Measurements from ENCODE around the gene MDN1. TPM values are rescaled to one million over a fixed set of nuclear protein-coding genes. Genes with fewer than 3 reads are reported as not detected.

The MDN1 gene
- total and polyA plus RNA-seq, 2 of the 4 experiments (the other 2 are of a cell fraction): 7.7 to 26.7 TPM

DNA sequence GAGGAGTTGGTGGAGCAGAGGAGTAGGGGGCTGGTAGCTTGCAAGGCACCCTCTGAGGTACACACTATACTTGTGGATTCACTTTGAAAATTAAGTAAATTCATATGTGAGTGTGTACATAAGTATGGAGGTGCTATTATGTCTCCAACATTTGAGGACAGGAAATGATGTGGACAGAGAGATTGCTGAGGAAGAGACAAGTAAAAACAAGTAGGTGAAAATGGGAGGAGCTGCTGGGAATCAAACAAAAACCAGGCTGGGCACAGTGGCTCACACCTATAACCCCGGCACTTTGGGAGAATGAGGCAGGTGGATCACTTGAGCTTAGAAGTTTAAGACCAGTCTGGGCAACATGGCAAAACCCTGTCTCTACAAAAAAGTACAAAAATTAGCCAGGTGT lies 111.8 kb downstream of the MDN1 start:
- Histone ChIP-seq H3K23ac (ENCODE audit: low read depth, low read length) (no peak overlapping the region), H3K4ac (ENCODE audit: low read depth, low read length) (no peak overlapping the region), H4K20me1 (ENCODE audit: insufficient read depth, low read length) (no peaks in the 10 kb centered on the region), H3K36me3 (ENCODE audit: control insufficient read depth, insufficient read depth, low read length) (peaks cover 18% of the 10 kb centered on the region), H3K9me3 (ENCODE audit: control insufficient read depth, insufficient read depth, low read length) (no peaks in the 10 kb centered on the region), H4K91ac (ENCODE audit: insufficient read depth, low read depth, low read length) (no peak overlapping the region), H2AFZ (replicated peaks; ENCODE audit: low read length, poor library complexity) (no peak overlapping the region), H2BK15ac (ENCODE audit: low read depth, low read length) (no peak overlapping the region), H4K8ac (ENCODE audit: low read depth in 2 of 2, low read length in 2 of 2) (no peak overlapping the region), H4K5ac (ENCODE audit: low read depth, low read length) (no peak overlapping the region), H3K18ac (ENCODE audit: low read depth, low read length) (no peak overlapping the region), H3K56ac (ENCODE audit: extremely low read depth, insufficient read depth, low read length) (no peak overlapping the region), H3K14ac (replicated peaks; ENCODE audit: low read depth, low read length) (no peak overlapping the region), H3K4me2 (ENCODE audit: low read depth, low read length) (no peak overlapping the region), H2AK5ac (ENCODE audit: low read depth, low read length) (no peak overlapping the region), H3K9ac (ENCODE audit: low read depth, low read length) (no peak overlapping the region), H3K79me1 (ENCODE audit: low read depth in 1 of 2, low read length in 2 of 2) (no peaks in the 10 kb centered on the region), H2AK9ac (replicated peaks; ENCODE audit: low read depth, low read length, poor library complexity) (no peak overlapping the region), H3K27ac (ENCODE audit: insufficient read depth, low read length) (no peak overlapping the region), H3K4me3 (ENCODE audit: insufficient read depth, low read depth, low read length) (no peak overlapping the region), H2BK20ac (ENCODE audit: low read depth, low read length) (no peak overlapping the region), H2BK120ac (ENCODE audit: low read depth, low read length) (no peak overlapping the region), H3K9me1 (ENCODE audit: insufficient read depth, low read length) (no peaks in the 10 kb centered on the region), H3K27me3 (ENCODE audit: control insufficient read depth, insufficient read depth, low read length) (no peaks in the 10 kb centered on the region), H2BK5ac (ENCODE audit: low read depth, low read length, poor library complexity, severe bottlenecking) (no peak overlapping the region), H3K4me1 (ENCODE audit: control insufficient read depth, insufficient read depth, low read length) (no peaks in the 10 kb centered on the region)
- BruUV-seq (replicated peaks): no TSS peak
- TF ChIP-seq USF2 (IDR thresholded peaks at IDR 0.05; ENCODE audit: low read depth, low read length) (no peak), RAD21 (IDR thresholded peaks at IDR 0.05; ENCODE audit: low read length) (no peak), SMC3 (IDR thresholded peaks at IDR 0.05; ENCODE audit: low read depth, low read length) (no peak), RCOR1 (IDR thresholded peaks at IDR 0.05; ENCODE audit: insufficient replicate concordance, low read length) (no peak), BHLHE40 (IDR thresholded peaks at IDR 0.05; ENCODE audit: low read depth, low read length) (no peak), NFE2L2 (IDR thresholded peaks at IDR 0.05; ENCODE audit: low read depth, low read length) (no peak), MAZ (IDR thresholded peaks at IDR 0.05; ENCODE audit: borderline replicate concordance, low read depth, low read length) (no peak), CTCF (conservative IDR thresholded peaks at IDR 0.05; ENCODE audit: low read depth, low read length) (no peak), CEBPB (IDR thresholded peaks at IDR 0.05; ENCODE audit: low read depth, low read length) (no peak), RFX5 (IDR thresholded peaks at IDR 0.05; ENCODE audit: low read depth, low read length) (no peak), CHD1 (IDR thresholded peaks at IDR 0.05; ENCODE audit: low read depth, low read length) (no peak), MAFK (IDR thresholded peaks at IDR 0.05; ENCODE audit: low read depth, low read length) (no peak), ELK1 (IDR thresholded peaks at IDR 0.05; ENCODE audit: borderline replicate concordance, low read depth, low read length) (no peak), MXI1 (IDR thresholded peaks at IDR 0.05; ENCODE audit: borderline replicate concordance, low read depth, low read length) (no peak)
- intact Hi-C loops (cut with micrococcal nuclease): no loop called here
- DNase-seq (no peak), ATAC-seq (ENCODE audit: low read depth) (no peak)
- dilution Hi-C loops (cut with HindIII; ENCODE audit: low sequenced_read_pairs, unreplicated experiment): no loop called here
- POLR2A ChIA-PET (ENCODE audit: unreplicated experiment): no interaction called here
- in situ Hi-C loops (cut with MboI; ENCODE audit: low sequenced_read_pairs): no loop called here
- CTCF ChIA-PET: interaction anchor here (1.3 kb wide), 1 partner anchor 9 kb away, joined by 4 read pairs; no protein-coding TSS in a partner anchor
- 80% methylated on average over 1 of the region's 1 CpG; no CpG with 5 or more reads in 1 of the 2 experiments for WGBS, 2 experiments (ENCODE audit: extremely low coverage in 2 of 2, insufficient read length in 1 of 2)
